ENCODE results near the gene ADCY10. TPM values are rescaled to one million over a fixed set of nuclear protein-coding genes. Genes with fewer than 3 reads are reported as not detected.

ADCY10 gene
- total RNA-seq, 1 experiment from 2014 or later: 0.46 TPM

DNA sequence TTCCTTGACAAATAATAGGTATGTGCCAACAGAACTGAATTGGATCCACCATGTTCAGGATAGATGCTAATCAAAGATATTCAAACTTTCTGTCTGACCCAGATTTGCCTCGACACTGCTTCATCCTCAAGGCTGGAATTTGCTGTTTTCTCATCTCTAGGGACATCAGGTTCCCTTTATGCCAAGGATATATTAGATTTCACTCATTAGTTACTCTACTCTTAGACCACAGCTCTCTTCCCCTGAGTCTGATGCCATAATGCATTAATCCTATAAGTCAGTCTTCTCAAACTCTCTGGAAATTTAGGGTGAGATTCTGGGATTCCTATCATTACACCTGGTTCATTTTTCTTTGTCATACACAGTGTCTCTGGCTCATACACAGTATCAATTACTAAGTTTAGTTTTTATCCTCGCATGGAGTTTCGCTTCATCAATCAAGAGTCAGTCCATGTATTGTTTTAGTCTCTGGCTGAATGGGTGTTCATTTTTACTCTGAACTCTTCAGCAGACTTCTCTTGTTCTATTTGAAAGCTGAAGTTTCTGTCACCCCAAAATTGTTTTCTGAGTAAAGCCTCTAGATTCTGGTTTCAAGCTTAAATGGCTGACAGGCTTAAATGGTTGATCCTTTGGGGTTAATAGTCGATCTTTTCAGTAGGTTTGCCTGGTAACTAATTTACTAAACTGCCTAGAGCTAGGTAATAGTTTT lies 13.3 kb upstream of the ADCY10 start:
- Histone ChIP-seq H3K4me1 (replicated peaks; ENCODE audit: insufficient read depth) (peaks cover 26% of the 10 kb centered on the region), H4K20me1 (ENCODE audit: insufficient read depth) (no peaks in the 10 kb centered on the region), H3K27me3 (ENCODE audit: insufficient read depth, low read depth) (no peaks in the 10 kb centered on the region), H3K79me2 (ENCODE audit: low read depth) (peaks cover 36% of the 10 kb centered on the region), H3K9me3 (ENCODE audit: insufficient read depth, low read depth) (no peaks in the 10 kb centered on the region), H3K9me2 (ENCODE audit: insufficient read depth) (no peaks in the 10 kb centered on the region), H3K36me3 (ENCODE audit: low read depth) (peaks cover 3% of the 10 kb centered on the region; the same call in 1 of the 2 replicates), H3K4me3 (no peak overlapping the region), H3K27ac (no peak overlapping the region), H2AFZ (no peak overlapping the region), H3F3A (ENCODE audit: insufficient read depth, low read depth) (peaks cover 22% of the 10 kb centered on the region), H3K4me2 (no peak overlapping the region)
- ChIA-PET CTCF (interaction anchor here (0.7 kb wide), 1 partner anchor 1187 kb away, joined by 6 read pairs; no protein-coding TSS in a partner anchor), POLR2A (ENCODE audit: unreplicated experiment) (interaction anchor here (0.5 kb wide), 1 partner anchor 708 kb away, joined by 4 read pairs; no protein-coding TSS in a partner anchor)
- DNase-seq: no peak
- no TSS peak for BruUV-seq (replicated peaks)
- intact Hi-C loops (cut with micrococcal nuclease; ENCODE audit: unreplicated experiment): no loop called here
- TF ChIP-seq EZH2 (IDR thresholded peaks at IDR 0.05; ENCODE audit: low read depth): no peak
- TF ChIP-seq, protein P1, sequence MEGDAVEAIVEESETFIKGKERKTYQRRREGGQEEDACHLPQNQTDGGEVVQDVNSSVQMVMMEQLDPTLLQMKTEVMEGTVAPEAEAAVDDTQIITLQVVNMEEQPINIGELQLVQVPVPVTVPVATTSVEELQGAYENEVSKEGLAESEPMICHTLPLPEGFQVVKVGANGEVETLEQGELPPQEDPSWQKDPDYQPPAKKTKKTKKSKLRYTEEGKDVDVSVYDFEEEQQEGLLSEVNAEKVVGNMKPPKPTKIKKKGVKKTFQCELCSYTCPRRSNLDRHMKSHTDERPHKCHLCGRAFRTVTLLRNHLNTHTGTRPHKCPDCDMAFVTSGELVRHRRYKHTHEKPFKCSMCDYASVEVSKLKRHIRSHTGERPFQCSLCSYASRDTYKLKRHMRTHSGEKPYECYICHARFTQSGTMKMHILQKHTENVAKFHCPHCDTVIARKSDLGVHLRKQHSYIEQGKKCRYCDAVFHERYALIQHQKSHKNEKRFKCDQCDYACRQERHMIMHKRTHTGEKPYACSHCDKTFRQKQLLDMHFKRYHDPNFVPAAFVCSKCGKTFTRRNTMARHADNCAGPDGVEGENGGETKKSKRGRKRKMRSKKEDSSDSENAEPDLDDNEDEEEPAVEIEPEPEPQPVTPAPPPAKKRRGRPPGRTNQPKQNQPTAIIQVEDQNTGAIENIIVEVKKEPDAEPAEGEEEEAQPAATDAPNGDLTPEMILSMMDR (conservative IDR thresholded peaks at IDR 0.05): no peak

DNA sequence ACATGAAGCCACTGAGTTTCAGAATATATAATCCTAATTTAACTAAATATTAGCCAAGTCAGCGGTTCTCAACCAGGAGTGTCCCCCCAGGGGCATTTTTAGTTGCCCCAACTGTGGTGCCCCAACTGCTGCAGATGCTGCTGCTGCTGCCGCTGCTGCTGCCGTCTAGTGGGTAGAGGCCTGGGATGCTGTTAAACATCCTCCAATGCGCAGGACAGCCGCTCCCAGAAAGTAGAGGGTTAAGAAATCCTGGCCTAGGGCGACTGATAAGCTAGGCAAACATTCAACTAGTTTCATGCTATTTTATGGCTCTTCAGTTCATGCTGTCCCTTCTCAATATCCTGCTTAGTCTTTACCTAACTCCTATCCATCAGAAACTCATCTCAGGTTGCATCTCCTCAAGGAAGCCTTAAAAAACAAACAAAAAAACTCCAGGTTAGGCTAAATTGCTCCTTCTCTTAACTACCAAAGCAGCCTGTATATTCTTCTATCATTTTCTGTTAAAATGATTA lies 12.6 kb upstream of the ADCY10 start:
- H3K4me3 ChIP-seq: no peak overlapping the region
- peaks cover 26% of the 10 kb centered on the region for H3F3A ChIP-seq (ENCODE audit: insufficient read depth, low read depth)
- POLR2A ChIA-PET (ENCODE audit: unreplicated experiment): no interaction called here
- BruUV-seq (replicated peaks): no TSS peak
- H3K27me3 ChIP-seq (ENCODE audit: insufficient read depth, low read depth): no peaks in the 10 kb centered on the region
- H3K9me3 ChIP-seq (ENCODE audit: insufficient read depth, low read depth): no peaks in the 10 kb centered on the region
- H4K20me1 ChIP-seq (ENCODE audit: insufficient read depth): no peaks in the 10 kb centered on the region
- peaks cover 32% of the 10 kb centered on the region for H3K79me2 ChIP-seq (ENCODE audit: low read depth)
- no peak for DNase-seq
- no peaks in the 10 kb centered on the region for H3K9me2 ChIP-seq (ENCODE audit: insufficient read depth)
- no peak overlapping the region for H3K4me2 ChIP-seq
- H3K27ac ChIP-seq: no peak overlapping the region
- TF ChIP-seq, protein P1 (conservative IDR thresholded peaks at IDR 0.05): no peak
- TF ChIP-seq EZH2 (IDR thresholded peaks at IDR 0.05; ENCODE audit: low read depth): no peak
- CTCF ChIA-PET: no interaction called here
- H3K4me1 ChIP-seq (replicated peaks; ENCODE audit: insufficient read depth): peaks cover 32% of the 10 kb centered on the region
- intact Hi-C loops (cut with micrococcal nuclease; ENCODE audit: unreplicated experiment): no loop called here
- peaks cover 3% of the 10 kb centered on the region; the same call in 1 of the 2 replicates for H3K36me3 ChIP-seq (ENCODE audit: low read depth)
- H2AFZ ChIP-seq: no peak overlapping the region

DNA sequence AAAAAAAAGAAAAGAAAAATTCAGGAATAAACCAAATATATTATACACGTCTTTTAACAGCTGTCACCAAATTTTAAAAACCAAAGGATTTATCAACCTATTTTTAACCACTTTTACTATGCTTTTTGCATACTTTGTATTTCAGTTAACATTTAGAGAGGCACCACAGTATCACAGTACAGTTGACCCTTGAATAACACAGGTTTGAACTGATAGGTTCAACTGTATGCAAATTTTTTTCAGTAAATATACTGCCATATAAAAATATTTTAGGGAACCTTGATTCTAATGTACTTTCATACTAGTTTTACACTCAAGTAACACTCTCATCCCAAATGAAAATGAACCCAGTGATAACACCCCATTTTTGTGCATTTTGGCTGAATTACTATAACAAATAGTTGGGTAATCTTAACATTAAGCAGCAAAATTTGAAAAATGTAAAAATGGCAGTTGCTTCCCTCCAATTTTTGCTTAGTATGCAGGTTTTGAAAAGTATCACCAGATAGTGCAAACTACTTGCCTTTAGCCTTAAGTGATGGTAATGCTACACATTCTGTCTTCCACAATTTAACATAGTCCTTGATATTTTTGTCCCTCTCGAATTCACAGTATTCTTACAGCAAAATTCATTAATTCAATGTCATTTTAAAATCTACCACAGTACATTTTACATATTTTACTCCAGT lies 10.8 kb upstream of the ADCY10 start:
- POLR2A ChIA-PET (ENCODE audit: unreplicated experiment): no interaction called here
- peaks cover 35% of the 10 kb centered on the region for H3K4me1 ChIP-seq (replicated peaks; ENCODE audit: insufficient read depth)

More for the DNA sequence above, 10.8 kb upstream of the ADCY10 start:
- CTCF ChIA-PET: no interaction called here
- peaks cover 3% of the 10 kb centered on the region; the same call in 1 of the 2 replicates for H3K36me3 ChIP-seq (ENCODE audit: low read depth)
- no peaks in the 10 kb centered on the region for H4K20me1 ChIP-seq (ENCODE audit: insufficient read depth)
- no peak overlapping the region for H2AFZ ChIP-seq
- intact Hi-C loops (cut with micrococcal nuclease; ENCODE audit: unreplicated experiment): no loop called here
- no peak for TF ChIP-seq EZH2 (IDR thresholded peaks at IDR 0.05; ENCODE audit: low read depth)
- TF ChIP-seq, protein P1 (conservative IDR thresholded peaks at IDR 0.05): no peak
- H3K4me3 ChIP-seq: no peak overlapping the region
- no peak for DNase-seq
- peaks cover 26% of the 10 kb centered on the region for H3F3A ChIP-seq (ENCODE audit: insufficient read depth, low read depth)
- H3K79me2 ChIP-seq (ENCODE audit: low read depth): peaks cover 23% of the 10 kb centered on the region
- H3K4me2 ChIP-seq: no peak overlapping the region
- H3K27ac ChIP-seq: no peak overlapping the region
- H3K9me2 ChIP-seq (ENCODE audit: insufficient read depth): no peaks in the 10 kb centered on the region
- H3K27me3 ChIP-seq (ENCODE audit: insufficient read depth, low read depth): no peaks in the 10 kb centered on the region
- no peaks in the 10 kb centered on the region for H3K9me3 ChIP-seq (ENCODE audit: insufficient read depth, low read depth)
- no TSS peak for BruUV-seq (replicated peaks)
